ENCODE results near the gene ITGB8. TPM values are rescaled to one million over a fixed set of nuclear protein-coding genes. Genes with fewer than 3 reads are reported as not detected.

ITGB8 gene
- total RNA-seq, 1 experiment from 2014 or later, result 13.9 TPM

DNA sequence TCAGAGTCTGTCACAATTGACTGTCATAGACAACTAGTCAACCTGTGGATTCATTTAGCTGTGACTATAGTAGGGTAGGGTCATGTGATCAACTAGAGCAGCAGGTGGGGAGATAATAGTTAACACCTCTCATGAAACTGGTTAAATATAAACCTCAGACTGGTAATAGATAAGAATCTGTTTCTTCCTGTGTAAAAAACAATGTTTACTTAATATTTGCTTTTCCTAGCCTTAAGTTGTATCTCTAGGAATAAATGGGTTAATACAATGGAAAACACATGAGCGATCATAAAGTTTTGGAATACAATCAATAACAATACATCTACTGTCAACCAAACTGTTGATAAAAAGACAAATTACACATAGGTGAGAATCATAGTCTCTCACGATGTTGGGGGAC lies 43.4 kb upstream of the ITGB8 start:
- Histone ChIP-seq H3K9ac (ENCODE audit: low read length) (no peak overlapping the region), H3K4me3 (ENCODE audit: low read length) (no peak overlapping the region), H3K27me3 (ENCODE audit: low read length) (no peaks in the 10 kb centered on the region), H3K36me3 (ENCODE audit: low read depth, low read length) (no peaks in the 10 kb centered on the region), H3K27ac (ENCODE audit: low read length) (no peak overlapping the region), H3K9me2 (replicated peaks; ENCODE audit: low read length) (no peaks in the 10 kb centered on the region), H2AFZ (ENCODE audit: low read length) (no peak overlapping the region), H3K4me1 (ENCODE audit: insufficient read depth, low read length) (no peaks in the 10 kb centered on the region), H3K79me2 (ENCODE audit: low read length) (no peaks in the 10 kb centered on the region), H3F3A (ENCODE audit: low read length, unreplicated experiment) (no peaks in the 10 kb centered on the region), H3K9me3 (ENCODE audit: low read length) (no peaks in the 10 kb centered on the region), H4K20me1 (ENCODE audit: low read length) (no peaks in the 10 kb centered on the region), H3K4me2 (ENCODE audit: low read length) (no peak overlapping the region)
- no peak for ATAC-seq
- POLR2A ChIA-PET (ENCODE audit: unreplicated experiment), result no interaction called here
- BruUV-seq (replicated peaks), result no TSS peak
- CTCF ChIA-PET, result no interaction called here
- no peak for DNase-seq
- TF ChIP-seq EZH2phosphoT487 (IDR thresholded peaks at IDR 0.05; ENCODE audit: borderline replicate concordance, low read length), result no peak
- TF ChIP-seq, protein P1, sequence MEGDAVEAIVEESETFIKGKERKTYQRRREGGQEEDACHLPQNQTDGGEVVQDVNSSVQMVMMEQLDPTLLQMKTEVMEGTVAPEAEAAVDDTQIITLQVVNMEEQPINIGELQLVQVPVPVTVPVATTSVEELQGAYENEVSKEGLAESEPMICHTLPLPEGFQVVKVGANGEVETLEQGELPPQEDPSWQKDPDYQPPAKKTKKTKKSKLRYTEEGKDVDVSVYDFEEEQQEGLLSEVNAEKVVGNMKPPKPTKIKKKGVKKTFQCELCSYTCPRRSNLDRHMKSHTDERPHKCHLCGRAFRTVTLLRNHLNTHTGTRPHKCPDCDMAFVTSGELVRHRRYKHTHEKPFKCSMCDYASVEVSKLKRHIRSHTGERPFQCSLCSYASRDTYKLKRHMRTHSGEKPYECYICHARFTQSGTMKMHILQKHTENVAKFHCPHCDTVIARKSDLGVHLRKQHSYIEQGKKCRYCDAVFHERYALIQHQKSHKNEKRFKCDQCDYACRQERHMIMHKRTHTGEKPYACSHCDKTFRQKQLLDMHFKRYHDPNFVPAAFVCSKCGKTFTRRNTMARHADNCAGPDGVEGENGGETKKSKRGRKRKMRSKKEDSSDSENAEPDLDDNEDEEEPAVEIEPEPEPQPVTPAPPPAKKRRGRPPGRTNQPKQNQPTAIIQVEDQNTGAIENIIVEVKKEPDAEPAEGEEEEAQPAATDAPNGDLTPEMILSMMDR (conservative IDR thresholded peaks at IDR 0.05; ENCODE audit: low read depth, low read length), result no peak
- no peak for TF ChIP-seq EZH2 (IDR thresholded peaks at IDR 0.05; ENCODE audit: low read length, unreplicated experiment)
- intact Hi-C loops (cut with micrococcal nuclease), result no loop called here

DNA sequence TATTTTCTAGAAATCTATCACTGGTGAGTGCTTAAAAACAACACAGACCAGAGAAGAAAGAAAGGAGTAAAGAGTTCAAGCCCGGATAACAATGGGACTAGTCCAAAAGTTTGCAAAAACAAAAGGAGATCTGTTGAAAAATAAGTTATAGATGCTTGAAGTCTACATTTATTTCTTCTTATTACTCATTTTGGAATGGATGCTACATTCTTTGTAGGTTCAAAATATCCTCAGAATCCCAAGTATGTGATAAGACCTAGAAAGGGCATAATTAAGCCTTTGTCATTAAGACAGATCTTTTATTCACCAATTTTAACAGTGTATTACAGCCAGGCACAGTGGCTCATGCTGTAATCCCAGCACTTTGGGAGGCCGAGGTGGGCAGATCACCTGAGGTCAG lies 42.7 kb upstream of the ITGB8 start:
- H3K9me3 ChIP-seq (ENCODE audit: low read length), result no peaks in the 10 kb centered on the region
- CTCF ChIA-PET, result no interaction called here
- ATAC-seq, result no peak
- no peak overlapping the region for H3K9ac ChIP-seq (ENCODE audit: low read length)
- no peak overlapping the region for H3K4me2 ChIP-seq (ENCODE audit: low read length)
- no TSS peak for BruUV-seq (replicated peaks)
- H3K4me3 ChIP-seq (ENCODE audit: low read length), result no peak overlapping the region
- no peaks in the 10 kb centered on the region for H3K9me2 ChIP-seq (replicated peaks; ENCODE audit: low read length)
- no peaks in the 10 kb centered on the region for H3K4me1 ChIP-seq (ENCODE audit: insufficient read depth, low read length)
- no peak overlapping the region for H3K27ac ChIP-seq (ENCODE audit: low read length)
- H3K27me3 ChIP-seq (ENCODE audit: low read length), result no peaks in the 10 kb centered on the region
- no peaks in the 10 kb centered on the region for H4K20me1 ChIP-seq (ENCODE audit: low read length)
- no peak for DNase-seq
- POLR2A ChIA-PET (ENCODE audit: unreplicated experiment), result no interaction called here
- no peaks in the 10 kb centered on the region for H3K79me2 ChIP-seq (ENCODE audit: low read length)
- no peaks in the 10 kb centered on the region for H3F3A ChIP-seq (ENCODE audit: low read length, unreplicated experiment)
- H2AFZ ChIP-seq (ENCODE audit: low read length), result no peak overlapping the region
- intact Hi-C loops (cut with micrococcal nuclease), result no loop called here
- no peaks in the 10 kb centered on the region for H3K36me3 ChIP-seq (ENCODE audit: low read depth, low read length)
- TF ChIP-seq EZH2phosphoT487 (IDR thresholded peaks at IDR 0.05; ENCODE audit: borderline replicate concordance, low read length), result no peak
- no peak for TF ChIP-seq EZH2 (IDR thresholded peaks at IDR 0.05; ENCODE audit: low read length, unreplicated experiment)
- TF ChIP-seq, protein P1 (conservative IDR thresholded peaks at IDR 0.05; ENCODE audit: low read depth, low read length), result no peak

DNA sequence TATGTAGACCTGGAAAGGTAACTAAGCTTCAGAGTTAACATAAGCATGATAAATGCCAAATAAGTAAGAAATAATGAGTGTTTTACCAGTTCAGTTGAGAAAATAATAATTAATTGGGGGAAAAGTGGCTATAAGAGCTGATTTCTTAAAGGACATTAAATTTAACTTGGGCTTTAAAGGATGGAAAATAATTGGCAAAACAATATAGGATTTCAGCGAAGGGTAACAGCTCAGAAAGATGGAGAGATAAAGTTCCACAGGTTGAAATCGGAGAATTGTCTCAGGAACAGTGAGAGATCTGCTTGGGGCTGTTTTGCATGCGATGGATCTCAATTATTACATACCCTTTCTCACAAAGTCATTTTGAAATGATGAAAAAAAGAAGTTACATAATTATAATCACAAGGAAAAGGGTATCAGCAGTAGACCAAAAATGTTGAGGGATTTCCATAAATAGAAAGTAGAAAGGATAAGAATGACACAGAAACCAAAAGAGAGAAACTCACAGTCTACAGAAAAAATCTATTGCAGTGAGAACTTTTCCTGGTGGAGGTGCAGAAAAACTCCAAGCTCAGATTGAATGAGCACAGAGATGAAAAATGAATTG lies 40.1 kb upstream of the ITGB8 start:
- ChIA-PET CTCF (no interaction called here), POLR2A (ENCODE audit: unreplicated experiment) (no interaction called here)
- H4K20me1 ChIP-seq (ENCODE audit: low read length), result no peaks in the 10 kb centered on the region
- no peaks in the 10 kb centered on the region for H3K27me3 ChIP-seq (ENCODE audit: low read length)
- H3K79me2 ChIP-seq (ENCODE audit: low read length), result no peaks in the 10 kb centered on the region
- no TSS peak for BruUV-seq (replicated peaks)
- H3K9ac ChIP-seq (ENCODE audit: low read length), result no peak overlapping the region
- intact Hi-C loops (cut with micrococcal nuclease), result no loop called here
- TF ChIP-seq, protein P1 (conservative IDR thresholded peaks at IDR 0.05; ENCODE audit: low read depth, low read length), result no peak
- TF ChIP-seq EZH2 (IDR thresholded peaks at IDR 0.05; ENCODE audit: low read length, unreplicated experiment) (no peak), EZH2phosphoT487 (IDR thresholded peaks at IDR 0.05; ENCODE audit: borderline replicate concordance, low read length) (no peak)
- no peak overlapping the region for H2AFZ ChIP-seq (ENCODE audit: low read length)
- H3K27ac ChIP-seq (ENCODE audit: low read length), result no peak overlapping the region
- no peak overlapping the region for H3K4me2 ChIP-seq (ENCODE audit: low read length)
- DNase-seq, result no peak
- H3K9me2 ChIP-seq (replicated peaks; ENCODE audit: low read length), result no peaks in the 10 kb centered on the region
- H3K4me1 ChIP-seq (ENCODE audit: insufficient read depth, low read length), result no peaks in the 10 kb centered on the region
- no peaks in the 10 kb centered on the region for H3F3A ChIP-seq (ENCODE audit: low read length, unreplicated experiment)
- no peak for ATAC-seq
- H3K4me3 ChIP-seq (ENCODE audit: low read length), result no peak overlapping the region
- H3K9me3 ChIP-seq (ENCODE audit: low read length), result no peaks in the 10 kb centered on the region
- no peaks in the 10 kb centered on the region for H3K36me3 ChIP-seq (ENCODE audit: low read depth, low read length)
